Stimulated activated CD8-positive, alpha-beta memory T cell treated with anti-CD3 and anti-CD28 coated beads, Interleukin-7, amount 100 ng/mL, for 24 hours (primary cell): ENCODE data around the gene GRIA4.

Experiments
- DNase-seq: peaks from one replicate; pipeline ENCODE4 v3.0.0-alpha.2; 2020; ENCODE audit warnings: low read depth

GRIA4 gene

GRCh38 chr11:105609832-105610781 is at the start of gene GRIA4:
TSS of gene GRIA4 (plus strand) at chr11:105610073. CDS start at chr11:105610998, 925 bp downstream.
- DNase-seq = no peak

DNA sequence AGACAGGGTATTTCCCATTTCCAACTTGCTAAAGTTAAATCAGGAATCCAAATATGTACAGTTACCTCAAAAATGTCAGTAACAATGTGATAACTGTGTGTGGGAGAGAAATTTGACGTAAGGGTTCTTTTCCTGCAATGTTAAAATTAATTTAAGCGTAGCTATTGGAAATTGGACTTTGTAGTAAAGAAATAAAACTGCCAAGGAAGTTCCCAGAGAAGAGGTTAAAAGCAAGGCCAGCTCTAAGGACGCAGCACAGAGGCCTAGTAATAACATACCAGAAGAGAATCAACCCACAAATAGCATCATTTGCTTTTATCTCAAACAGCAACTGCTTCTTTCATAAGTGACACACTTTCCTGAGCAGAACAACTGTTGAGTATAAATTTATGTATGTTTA is 36.8 kb upstream of the GRIA4 start:
- DNase-seq = no peak

DNA sequence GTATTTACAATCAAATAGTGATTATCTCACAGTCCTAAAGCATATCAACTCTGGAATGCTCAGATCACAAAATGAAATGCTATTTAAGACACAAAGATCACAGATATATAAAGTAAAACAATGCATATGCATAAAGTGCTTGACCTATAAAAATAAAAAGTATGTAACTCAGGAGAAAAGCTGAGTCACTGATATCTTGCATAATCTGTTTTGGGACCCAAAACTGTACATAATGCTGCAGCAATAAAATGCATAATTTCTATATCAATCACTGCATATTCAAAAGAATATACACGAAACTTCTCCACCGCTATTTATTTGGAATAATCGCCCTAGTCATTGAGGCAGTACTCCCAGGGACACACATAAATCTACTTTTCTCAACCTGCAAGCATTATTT is 34.9 kb upstream of the GRIA4 start:
- no peak for DNase-seq

DNA sequence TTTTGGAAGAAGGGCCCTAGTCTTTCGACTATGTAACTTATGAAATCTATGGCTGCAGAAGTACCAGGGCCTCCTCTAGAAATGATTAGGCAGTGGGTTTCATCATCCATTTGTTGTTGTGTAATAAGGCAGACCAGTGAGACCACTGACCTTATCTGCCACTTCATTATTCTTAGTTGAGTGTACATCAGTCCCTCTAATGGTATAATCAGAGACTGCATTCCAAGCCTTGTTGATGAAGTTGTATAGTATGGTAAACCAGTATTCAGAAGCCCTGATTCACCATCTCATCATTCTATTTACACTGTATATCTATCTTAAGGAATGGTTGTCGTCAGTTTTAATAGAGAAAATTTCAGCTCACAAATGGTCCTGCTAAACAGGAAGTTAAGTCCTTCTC is 32.2 kb upstream of the GRIA4 start:
- DNase-seq = no peak

DNA sequence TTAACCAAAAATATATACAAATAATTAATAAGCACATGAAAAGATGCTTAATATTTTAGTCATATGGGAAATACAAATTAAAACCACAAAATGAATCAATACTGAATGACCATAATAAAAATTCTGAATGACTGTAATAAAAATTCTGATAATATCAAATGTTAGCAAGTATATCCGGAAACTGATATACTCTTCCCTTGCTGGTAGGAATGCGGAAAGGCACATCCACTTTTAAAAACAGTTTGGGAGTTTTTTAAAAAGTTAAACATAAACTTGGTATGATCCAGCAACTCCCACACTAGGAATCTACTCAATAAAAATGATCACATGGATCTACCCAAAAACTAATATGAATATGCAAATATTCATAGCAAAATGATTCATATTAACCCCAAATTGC is 30.8 kb upstream of the GRIA4 start:
- no peak for DNase-seq

- DNase-seq = no peak
These were observed 27.4 kb upstream of the GRIA4 start for GRCh38 chr11:105582497-105582896.

DNA sequence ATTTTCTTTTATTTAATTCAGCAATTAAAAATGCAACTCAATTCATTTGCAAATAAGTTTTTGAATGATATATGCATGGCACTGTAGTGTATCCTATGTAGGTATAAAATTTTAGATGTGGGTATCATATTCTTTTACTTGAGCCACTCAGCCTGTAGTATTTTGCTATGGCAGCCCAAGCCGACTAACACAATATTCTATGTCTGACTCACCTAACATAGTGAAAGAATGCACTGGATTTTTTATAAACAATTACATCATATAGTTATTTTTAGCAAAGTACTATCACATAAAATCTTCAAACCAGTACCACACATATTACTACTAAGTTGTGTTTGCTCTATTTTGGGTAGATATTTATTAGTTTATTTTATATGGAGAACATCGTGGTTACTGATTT is 21.9 kb upstream of the GRIA4 start:
- DNase-seq = no peak

- no peak for DNase-seq
These were observed 20.5 kb upstream of the GRIA4 start for GRCh38 chr11:105589346-105589745.

GRCh38 chr11:105592035-105592434 is 17.8 kb upstream of the GRIA4 start:
- DNase-seq = no peak

DNA sequence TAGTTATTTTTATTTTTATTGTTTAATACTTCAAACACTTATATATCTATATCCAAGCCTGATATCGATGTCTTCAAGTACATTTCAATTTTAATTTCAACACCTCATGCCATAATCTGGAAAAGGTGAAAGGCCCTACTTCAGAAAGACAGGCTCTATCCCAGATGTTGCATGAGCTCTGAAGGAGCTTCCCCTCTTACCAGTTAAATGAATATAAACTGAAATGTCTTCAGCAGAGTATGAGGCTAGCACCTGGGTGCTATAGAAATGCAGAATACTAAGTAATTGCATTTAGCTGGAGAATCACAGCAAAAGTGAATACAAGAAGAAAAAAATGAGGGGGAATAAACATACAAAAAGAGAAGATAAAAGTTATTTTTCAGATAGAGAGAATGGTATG is 11.5 kb upstream of the GRIA4 start:
- no peak for DNase-seq

DNA sequence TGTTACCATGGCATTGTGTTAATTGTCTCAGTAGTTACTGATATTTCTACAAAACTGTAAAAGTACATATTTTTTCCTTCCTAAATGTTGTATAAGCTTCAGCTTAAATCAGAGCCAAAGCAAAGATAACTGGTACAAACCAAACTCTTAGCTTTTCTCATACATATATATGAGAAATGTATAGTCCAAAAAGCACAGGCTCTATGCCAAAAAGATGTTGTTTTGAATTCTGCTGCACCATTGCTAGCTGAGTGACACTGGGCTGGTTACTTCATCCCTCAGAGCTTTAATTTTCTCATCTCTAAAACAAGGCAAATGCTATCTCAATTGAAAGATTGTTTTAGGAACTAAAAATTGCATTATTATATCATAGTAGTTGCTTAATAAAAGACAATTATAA is 6.7 kb upstream of the GRIA4 start:
- DNase-seq = no peak

DNA sequence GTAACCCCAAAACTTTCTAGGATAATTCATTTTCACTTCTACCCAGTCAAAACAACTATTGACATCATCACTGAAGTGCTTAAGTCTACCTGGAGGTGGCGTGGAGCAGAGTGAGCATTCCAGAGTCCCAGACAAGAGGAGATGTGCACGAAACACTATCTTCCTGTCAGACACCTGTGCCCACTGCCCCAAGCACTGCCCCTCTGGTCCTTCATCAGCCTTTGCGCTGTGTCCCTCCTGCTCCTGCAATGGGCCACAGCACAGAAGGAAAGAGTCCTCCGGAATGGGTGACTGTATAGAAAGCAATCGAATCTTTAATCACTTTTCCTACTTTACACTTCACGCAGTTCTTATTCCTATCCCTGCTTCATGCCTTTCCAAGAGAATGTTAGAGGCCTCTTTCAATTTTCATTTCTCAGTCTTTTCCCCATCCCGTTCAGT is 512 bp upstream of the GRIA4 start:
- DNase-seq = no peak

GRCh38 chr11:105610871-105611571 is 1.1 kb downstream of the GRIA4 start:
- DNase-seq = no peak

DNA sequence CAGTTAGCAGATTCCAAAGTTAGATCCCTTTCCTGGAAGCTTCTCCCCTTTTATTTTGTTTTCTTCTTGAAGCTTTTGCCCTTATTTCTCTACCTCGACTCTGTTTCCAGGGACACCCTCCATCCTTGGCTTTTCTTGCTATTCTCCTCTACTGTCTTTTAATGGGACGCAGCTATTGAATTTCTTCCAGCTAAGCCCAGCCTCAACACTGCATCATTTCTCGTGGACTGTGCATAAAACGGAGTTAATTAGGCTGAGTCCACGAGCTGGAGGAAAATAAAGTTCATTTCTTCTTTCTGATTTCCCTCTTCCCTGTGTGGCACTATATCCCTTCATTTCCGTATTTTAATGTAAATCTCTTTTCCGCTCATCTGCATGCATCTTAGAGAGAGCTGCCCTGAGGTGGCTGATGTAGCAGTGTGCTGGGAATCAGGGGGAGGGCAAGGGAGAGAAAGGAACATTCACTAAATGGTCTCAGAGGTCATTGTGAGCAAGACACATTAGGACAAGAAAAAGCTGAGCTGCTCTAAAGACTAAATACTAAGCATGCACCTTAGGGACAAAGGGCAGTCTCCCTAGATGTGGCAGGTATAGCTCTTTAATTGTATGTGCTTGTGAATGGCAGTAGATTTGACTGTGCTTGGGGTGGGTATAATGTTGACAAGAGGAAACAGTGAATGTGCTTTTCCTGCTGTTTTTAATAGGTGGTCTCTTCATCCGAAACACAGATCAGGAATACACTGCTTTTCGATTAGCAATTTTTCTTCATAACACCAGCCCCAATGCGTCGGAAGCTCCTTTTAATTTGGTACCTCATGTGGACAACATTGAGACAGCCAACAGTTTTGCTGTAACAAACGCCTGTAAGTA is 1.9 kb downstream of the GRIA4 start:
- DNase-seq = no peak

DNA sequence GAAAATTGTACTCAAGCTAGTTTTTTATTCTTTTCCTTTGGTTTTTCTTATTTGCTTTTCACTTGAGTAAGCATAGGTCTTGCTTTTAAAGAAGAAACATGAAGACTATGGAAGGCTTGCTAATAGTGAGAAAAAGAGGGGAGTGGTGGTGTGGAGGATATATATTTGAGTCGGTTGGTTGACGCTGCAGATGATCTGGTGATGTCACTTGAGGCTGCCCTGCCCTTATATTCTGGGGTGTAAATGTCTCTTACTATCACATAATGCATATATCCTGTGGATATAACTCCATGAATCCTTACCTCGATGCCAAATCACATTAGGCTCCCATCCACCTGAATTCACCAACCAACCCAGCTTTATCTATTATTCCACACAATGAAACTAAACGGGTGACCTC is 2.9 kb downstream of the GRIA4 start:
- DNase-seq = no peak

DNA sequence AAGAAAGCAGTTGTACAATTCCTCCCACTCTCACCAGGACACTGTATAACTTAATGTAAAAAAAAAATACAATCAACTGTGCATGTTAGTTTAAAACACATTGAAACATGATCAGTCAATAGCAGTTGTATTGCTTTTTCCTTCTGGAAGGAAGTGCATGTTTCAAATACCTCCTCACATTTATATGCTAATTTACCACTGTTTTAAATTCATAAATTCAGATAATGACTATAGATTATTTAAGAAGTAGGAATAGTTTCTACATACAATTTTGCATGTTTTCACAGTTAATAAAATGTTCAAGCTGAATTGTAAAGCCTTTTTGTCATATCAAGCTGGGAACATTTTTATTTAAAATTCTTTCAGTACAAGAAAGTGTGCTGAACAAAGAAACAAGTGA is 3.3 kb downstream of the GRIA4 start:
- DNase-seq = no peak

GRCh38 chr11:105618343-105618955 is 8.6 kb downstream of the GRIA4 start:
- DNase-seq = no peak

DNA sequence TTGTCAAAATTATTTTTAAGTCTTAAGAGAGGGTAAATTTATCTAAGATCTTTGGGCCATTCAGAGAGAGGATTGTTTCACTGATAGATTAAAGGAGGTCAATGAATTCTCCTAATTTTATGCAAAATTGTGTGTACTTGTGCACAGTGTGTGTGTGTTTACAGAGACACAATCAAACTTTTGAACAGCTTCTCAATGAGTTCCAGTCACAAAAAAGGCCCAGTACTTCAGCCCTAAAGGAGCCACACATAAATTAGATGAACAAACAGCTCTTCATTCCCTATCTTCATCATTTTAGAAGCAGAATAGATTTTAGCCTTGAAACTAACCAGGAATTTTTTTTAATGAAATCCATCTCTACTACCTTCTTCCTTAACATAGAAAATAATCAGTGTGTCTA is 9.7 kb downstream of the GRIA4 start:
- DNase-seq = no peak

DNA sequence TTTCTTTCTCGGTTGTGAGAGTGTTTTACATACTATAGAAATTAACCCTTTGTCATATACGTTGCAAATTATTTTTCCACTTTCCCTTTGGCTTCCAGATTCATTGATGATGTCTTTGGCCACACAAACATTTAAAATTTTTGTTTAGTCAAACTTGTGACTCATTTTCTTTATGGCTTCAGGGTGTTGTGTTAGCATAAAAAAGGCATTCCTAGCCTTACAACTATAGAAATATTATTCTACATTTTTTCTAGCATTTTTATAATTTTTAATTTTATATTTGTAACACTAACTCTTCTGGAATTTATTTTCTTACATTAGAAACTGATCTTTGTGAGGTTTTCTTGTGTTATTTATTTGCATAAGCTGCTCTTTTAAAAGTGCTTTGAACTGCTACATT is 12.1 kb downstream of the GRIA4 start:
- no peak for DNase-seq

GRCh38 chr11:105632316-105632715 is 22.4 kb downstream of the GRIA4 start:
- DNase-seq = no peak

GRCh38 chr11:105635466-105635865 is 25.6 kb downstream of the GRIA4 start:
- no peak for DNase-seq

GRCh38 chr11:105636496-105636895 is 26.6 kb downstream of the GRIA4 start:
- DNase-seq = no peak
